Liver (tissue), 9 donors: Measurements from ENCODE around the gene CHADL. TPM values are rescaled to one million over a fixed set of nuclear protein-coding genes. Genes with fewer than 3 reads are reported as not detected.

Source experiments
- DNase-seq: peaks from one replicate; pipeline ENCODE4 v3.0.0-alpha.2; 2017; ENCODE audit warnings: low spot score
- H3K27ac ChIP-seq, 2 donors: one replicate each; pipeline ENCODE4 v1.7.0; 2013; ENCODE audit warnings: inconsistent platforms in 2 of 2, low read length in 2 of 2, control low read depth in 1 of 2, low read depth in 1 of 2, mild to moderate bottlenecking in 1 of 2
- H3K27me3 ChIP-seq, 4 donors: one replicate each; pipeline versions ENCODE4 v1.6.1 to v1.7.0; 2013; ENCODE audit warnings: low read length in 3 of 4, inconsistent platforms in 1 of 4, mild to moderate bottlenecking in 1 of 4, moderate library complexity in 1 of 4; ENCODE audit not compliant: control insufficient read depth in 4 of 4, insufficient read depth in 4 of 4
- H3K36me3 ChIP-seq, 4 donors: one replicate each; pipeline versions ENCODE4 v1.6.1 to v1.7.0; 2013; ENCODE audit warnings: low read length in 3 of 4, mild to moderate bottlenecking in 3 of 4, low read depth in 1 of 4, moderate library complexity in 1 of 4; ENCODE audit not compliant: control insufficient read depth in 4 of 4, insufficient read depth in 3 of 4
- H3K4me1 ChIP-seq, 4 donors: one replicate each; pipeline versions ENCODE4 v1.6.1 to v1.7.0; 2013; ENCODE audit warnings: low read length in 3 of 4, mild to moderate bottlenecking in 3 of 4, moderate library complexity in 1 of 4; ENCODE audit not compliant: control insufficient read depth in 4 of 4, insufficient read depth in 4 of 4
- H3K4me3 ChIP-seq, 3 donors: one replicate each; pipeline versions ENCODE4 v1.6.1 to v1.7.0; 2013; ENCODE audit warnings: low read length in 3 of 3, control low read depth in 1 of 3, low read depth in 1 of 3, mild to moderate bottlenecking in 1 of 3
- H3K9ac ChIP-seq, 2 donors: one replicate each; pipeline ENCODE4 v1.7.0; 2013; ENCODE audit warnings: low read length in 2 of 2, mild to moderate bottlenecking in 2 of 2, moderate library complexity in 2 of 2, control low read depth in 1 of 2, low read depth in 1 of 2
- H3K9me3 ChIP-seq, 4 donors: one replicate each; pipeline versions ENCODE4 v1.6.1 to v1.7.0; 2013; ENCODE audit warnings: low read length in 3 of 4; ENCODE audit not compliant: control insufficient read depth in 4 of 4
- EGR1 ChIP-seq, 2 donors: IDR thresholded peaks; 2 replicates each; pipeline ENCODE4 v1.6.1; 2016 to 2018; ENCODE audit warnings: antibody characterized with exemption in 2 of 2, low read depth in 2 of 2
- FOXA1 ChIP-seq: IDR thresholded peaks from 2 replicates; pipeline ENCODE4 v1.6.1; 2016; ENCODE audit warnings: antibody characterized with exemption
- FOXA2 ChIP-seq: IDR thresholded peaks from 2 replicates; pipeline ENCODE4 v1.6.1; 2016; ENCODE audit warnings: antibody characterized with exemption
- GABPA ChIP-seq, 2 donors: IDR thresholded peaks in 1 of 2; conservative IDR thresholded peaks in 1 of 2; 2 replicates each; pipeline ENCODE4 v1.6.1; 2016; ENCODE audit warnings: antibody characterized with exemption in 2 of 2, mild to moderate bottlenecking in 1 of 2, moderate library complexity in 1 of 2
- HNF4A ChIP-seq, 2 donors: conservative IDR thresholded peaks; 2 replicates each; pipeline ENCODE4 v1.6.1; 2016; ENCODE audit warnings: antibody characterized with exemption in 2 of 2, mild to moderate bottlenecking in 2 of 2
- HNF4G ChIP-seq: IDR thresholded peaks from 2 replicates; pipeline ENCODE4 v1.6.1; 2016; ENCODE audit warnings: antibody characterized with exemption
- JUND ChIP-seq, 2 donors: IDR thresholded peaks; 2 replicates each; pipeline ENCODE4 v1.6.1; 2016; ENCODE audit warnings: antibody characterized with exemption in 2 of 2
- NR2F2 ChIP-seq: IDR thresholded peaks from 2 replicates; pipeline ENCODE4 v1.6.1; 2016; ENCODE audit warnings: antibody characterized with exemption
- RAD21 ChIP-seq, 2 donors: IDR thresholded peaks; 2 replicates each; pipeline ENCODE4 v1.6.1; 2016; ENCODE audit warnings: antibody characterized with exemption in 2 of 2, mild to moderate bottlenecking in 2 of 2
- REST ChIP-seq: IDR thresholded peaks from 2 replicates; pipeline ENCODE4 v1.6.1; 2016; ENCODE audit warnings: antibody characterized with exemption, mild to moderate bottlenecking
- RXRA ChIP-seq, 2 donors: IDR thresholded peaks; 2 replicates each; pipeline ENCODE4 v1.6.1; 2017 to 2018; ENCODE audit warnings: antibody characterized with exemption in 2 of 2, mild to moderate bottlenecking in 1 of 2
- SP1 ChIP-seq: IDR thresholded peaks from 2 replicates; pipeline ENCODE4 v1.6.1; 2018; ENCODE audit warnings: antibody characterized with exemption, mild to moderate bottlenecking
- TAF1 ChIP-seq: conservative IDR thresholded peaks from 2 replicates; pipeline ENCODE4 v1.6.1; 2016; ENCODE audit warnings: antibody characterized with exemption, mild to moderate bottlenecking
- YY1 ChIP-seq: IDR thresholded peaks from 2 replicates; pipeline ENCODE4 v1.6.1; 2016; ENCODE audit warnings: antibody characterized with exemption, mild to moderate bottlenecking
- ZBTB33 ChIP-seq: IDR thresholded peaks from 2 replicates; pipeline ENCODE4 v1.6.1; 2016; ENCODE audit warnings: antibody characterized with exemption
- WGBS: extraction: QIAGEN DNeasy Blood & Tissue Kit; methylation state at CpG from one replicate; pipeline ENCODE4 v1.1.7; 2013; 5-methylcytosine and 5-hydroxymethylcytosine counted together
- polyA plus RNA-seq, 2 donors: library from polyadenylated mRNA; stranded (reverse) in 1 of 2; unstranded in 1 of 2; fragments of 200-250 nt in 1 of 2; fragments of >200 nt in 1 of 2; fragmentation: Nextera tagmentation in 1 of 2; extraction: Ambion mirVana in 1 of 2; gene quantifications; one replicate each; pipeline versions ENCODE4 v1.2.1 to v1.2.3, GENCODE V29; 2013 to 2015
- total RNA-seq, 2 donors: library from RNA; depleted of rRNA; stranded (reverse); fragments of >200 nt; gene quantifications; one replicate each; pipeline ENCODE4 v1.2.3, GENCODE V29; 2014
- TF ChIP-seq, protein P1 (sequence below): IDR thresholded peaks from 2 replicates; pipeline ENCODE4 v1.6.1; 2016; ENCODE audit warnings: antibody characterized with exemption
- TF ChIP-seq, protein P2 (sequence below): fragments of 150-350 bp; IDR thresholded peaks from 2 replicates; pipeline ENCODE4 v1.5.1; 2017; ENCODE audit warnings: improper control_type of control experiment, low read depth, low read length; ENCODE audit not compliant: missing input control
- TF ChIP-seq, protein P3 (sequence below): IDR thresholded peaks from 2 replicates; pipeline ENCODE4 v1.6.1; 2016; ENCODE audit warnings: antibody characterized with exemption
- donor health status: healthy.
- donor health status: healthy.
- donor health status: healthy.
- donor health status: healthy.
- donor health status: healthy.

Gene CHADL
- total and polyA plus RNA-seq, 4 donors, result 0.51 to 1.0 (median 0.62) TPM

DNA sequence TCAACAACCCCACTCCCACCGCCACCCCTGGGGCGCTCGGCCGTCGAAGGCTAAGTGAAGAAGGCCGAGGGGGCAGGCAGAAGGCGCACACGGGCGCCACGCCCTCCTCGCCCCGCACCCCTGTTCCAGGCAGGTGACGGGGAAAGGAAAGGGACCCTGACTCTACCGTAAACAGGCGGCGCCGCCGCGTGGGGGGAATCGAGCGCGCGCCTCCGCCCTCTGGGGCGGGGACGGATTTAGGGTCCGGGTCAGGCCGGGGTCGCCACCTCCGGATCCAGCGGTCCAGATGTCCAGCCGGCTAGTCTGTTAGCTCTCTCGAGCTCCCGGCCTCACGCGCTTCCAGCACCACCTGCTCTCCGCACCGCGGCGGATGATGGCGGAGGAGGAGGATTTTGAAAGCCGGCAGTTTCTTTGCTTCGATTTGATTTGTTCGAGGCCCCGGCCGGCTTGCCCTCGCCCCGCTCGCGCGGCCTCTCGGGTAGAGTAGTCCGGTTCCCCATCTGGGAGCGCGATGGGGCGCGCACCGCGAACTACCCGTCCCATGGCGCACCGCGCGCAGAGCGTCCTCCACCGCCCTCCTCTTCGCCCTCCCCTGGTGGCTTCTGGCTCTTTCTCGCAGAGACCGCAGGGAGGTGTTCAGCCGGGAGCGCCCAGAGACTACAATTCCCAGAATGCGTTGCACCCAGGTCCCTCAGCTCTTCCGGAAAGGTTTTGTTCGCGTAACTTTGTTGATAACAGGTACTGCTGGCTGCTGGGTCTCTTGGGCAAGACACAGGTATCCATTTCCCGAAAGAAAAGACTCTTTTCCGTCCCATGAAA lies 45.3 kb upstream of the CHADL start, which contains the start of gene RANGAP1:
TSS of gene RANGAP1 (minus strand) at position 368 of the 819 bp plus-strand sequence. CDS start 5,143 bp downstream, outside the sequence.
- Histone ChIP-seq H3K4me1 (peaks cover 5 to 27% (median 19%) of the 10 kb centered on the region in 4 donors), H3K27ac (peak within 1 kb of the TSS; percentile 96 to 97)
- under 1% methylated on average over 77 of the region's 77 CpGs for WGBS

More for the DNA sequence above, 45.3 kb upstream of the CHADL start, which contains the start of gene RANGAP1:
- TF ChIP-seq JUND (IDR thresholded peaks at IDR 0.05) (peak in 1 of 2 donors; percentile 21), REST (peak; percentile 92), TAF1 (peak; percentile 88), EGR1 (IDR thresholded peaks at IDR 0.05; ENCODE audit: low read depth in 2 of 2) (no peak), ZBTB33 (peak; percentile 92), SP1 (peak; percentile 82), RAD21 (IDR thresholded peaks at IDR 0.05) (peak; percentile 39 to 69), FOXA2 (peak; percentile 51), GABPA (IDR thresholded peaks at IDR 0.05 in 1 of 2, conservative IDR thresholded peaks at IDR 0.05 in 1 of 2) (peak; percentile 21 to 83), NR2F2 (peak; percentile 10), RXRA (IDR thresholded peaks at IDR 0.05) (peak; percentile 27 to 54), HNF4A (conservative IDR thresholded peaks at IDR 0.05) (peak; percentile 18 to 27), FOXA1 (no peak), YY1 (peak; percentile 97), HNF4G (no peak)
- TF ChIP-seq, protein P1, sequence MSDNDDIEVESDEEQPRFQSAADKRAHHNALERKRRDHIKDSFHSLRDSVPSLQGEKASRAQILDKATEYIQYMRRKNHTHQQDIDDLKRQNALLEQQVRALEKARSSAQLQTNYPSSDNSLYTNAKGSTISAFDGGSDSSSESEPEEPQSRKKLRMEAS, result peak; percentile 80
- TF ChIP-seq, protein P2, sequence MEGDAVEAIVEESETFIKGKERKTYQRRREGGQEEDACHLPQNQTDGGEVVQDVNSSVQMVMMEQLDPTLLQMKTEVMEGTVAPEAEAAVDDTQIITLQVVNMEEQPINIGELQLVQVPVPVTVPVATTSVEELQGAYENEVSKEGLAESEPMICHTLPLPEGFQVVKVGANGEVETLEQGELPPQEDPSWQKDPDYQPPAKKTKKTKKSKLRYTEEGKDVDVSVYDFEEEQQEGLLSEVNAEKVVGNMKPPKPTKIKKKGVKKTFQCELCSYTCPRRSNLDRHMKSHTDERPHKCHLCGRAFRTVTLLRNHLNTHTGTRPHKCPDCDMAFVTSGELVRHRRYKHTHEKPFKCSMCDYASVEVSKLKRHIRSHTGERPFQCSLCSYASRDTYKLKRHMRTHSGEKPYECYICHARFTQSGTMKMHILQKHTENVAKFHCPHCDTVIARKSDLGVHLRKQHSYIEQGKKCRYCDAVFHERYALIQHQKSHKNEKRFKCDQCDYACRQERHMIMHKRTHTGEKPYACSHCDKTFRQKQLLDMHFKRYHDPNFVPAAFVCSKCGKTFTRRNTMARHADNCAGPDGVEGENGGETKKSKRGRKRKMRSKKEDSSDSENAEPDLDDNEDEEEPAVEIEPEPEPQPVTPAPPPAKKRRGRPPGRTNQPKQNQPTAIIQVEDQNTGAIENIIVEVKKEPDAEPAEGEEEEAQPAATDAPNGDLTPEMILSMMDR, result peak; percentile 31
- TF ChIP-seq, protein P3, sequence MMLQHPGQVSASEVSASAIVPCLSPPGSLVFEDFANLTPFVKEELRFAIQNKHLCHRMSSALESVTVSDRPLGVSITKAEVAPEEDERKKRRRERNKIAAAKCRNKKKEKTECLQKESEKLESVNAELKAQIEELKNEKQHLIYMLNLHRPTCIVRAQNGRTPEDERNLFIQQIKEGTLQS, result peak; percentile 63
- DNase-seq, result peak; percentile 97
- Histone ChIP-seq H3K9ac (peak within 1 kb of the TSS; percentile 69 to 90), H3K4me3 (peak within 1 kb of the TSS; percentile 89 to 93 (median 90)), H3K9me3 (no peaks in the 10 kb centered on the region), H3K27me3 (no peaks in the 10 kb centered on the region), H3K36me3 (peaks cover 0 to 13% (median 4%) of the 10 kb centered on the region in 4 donors)
